SHP77 treated with DMSO at 0.1 percent for 48 hours (cell line): ENCODE data around the gene ENOX1.

Experiments
- DNase-seq: peaks from one replicate; lab custom pipeline; 2025; lab: John Stamatoyannopoulos, UW

The ENOX1 gene

GRCh38 chr13:43669964-43670363 lies 116.8 kb downstream of the ENOX1 start:
- DNase-seq = no peak

GRCh38 chr13:43669101-43669500 lies 117.7 kb downstream of the ENOX1 start:
- no peak for DNase-seq

GRCh38 chr13:43666403-43666802 lies 120.4 kb downstream of the ENOX1 start:
- no peak for DNase-seq

GRCh38 chr13:43665388-43665787 lies 121.4 kb downstream of the ENOX1 start:
- no peak for DNase-seq

- DNase-seq = no peak
Observed at GRCh38 chr13:43664700-43665191, 122.0 kb downstream of the ENOX1 start.

GRCh38 chr13:43663474-43664090 lies 123.2 kb downstream of the ENOX1 start:
- no peak for DNase-seq

GRCh38 chr13:43662976-43663375 lies 123.8 kb downstream of the ENOX1 start:
- DNase-seq = no peak

GRCh38 chr13:43661161-43661830 lies 125.5 kb downstream of the ENOX1 start:
- no peak for DNase-seq

GRCh38 chr13:43657485-43657884 lies 129.3 kb downstream of the ENOX1 start:
- no peak for DNase-seq

- DNase-seq = no peak
Observed at GRCh38 chr13:43653980-43654379, 132.8 kb downstream of the ENOX1 start.

GRCh38 chr13:43653395-43653794 lies 133.4 kb downstream of the ENOX1 start:
- no peak for DNase-seq

- DNase-seq = no peak
Observed at GRCh38 chr13:43652760-43653159, 134.0 kb downstream of the ENOX1 start.

GRCh38 chr13:43650882-43651281 lies 135.9 kb downstream of the ENOX1 start:
- no peak for DNase-seq

- DNase-seq = no peak
Observed at GRCh38 chr13:43648733-43649132, 138.0 kb downstream of the ENOX1 start.

- no peak for DNase-seq
Observed at GRCh38 chr13:43647471-43647870, 139.3 kb downstream of the ENOX1 start.

GRCh38 chr13:43640476-43640875 lies 146.3 kb downstream of the ENOX1 start:
- DNase-seq = no peak

GRCh38 chr13:43631106-43631505 lies 155.7 kb downstream of the ENOX1 start:
- no peak for DNase-seq

- DNase-seq = no peak
Observed at GRCh38 chr13:43629691-43630480, 156.9 kb downstream of the ENOX1 start.

GRCh38 chr13:43626994-43627393 lies 159.8 kb downstream of the ENOX1 start:
- DNase-seq = no peak

GRCh38 chr13:43614063-43614462 lies 172.7 kb downstream of the ENOX1 start:
- DNase-seq = no peak

GRCh38 chr13:43611281-43612273 lies 175.2 kb downstream of the ENOX1 start:
- no peak for DNase-seq
